Naive thymus-derived CD4-positive, alpha-beta T cell (primary cell): ENCODE measurements around the gene DGCR8. TPM values are rescaled to one million over a fixed set of nuclear protein-coding genes. Genes with fewer than 3 reads are reported as not detected.
A peak's percentile ranks its signal among the peaks of the same experiment; 100 is the strongest.

Experiments used
- ATAC-seq: fragments of 150-1000 bp; cut with Tn5 transposase; 2 replicates; pipeline ENCODE4 v1.10.0; 2021; ENCODE audit warnings: mild to moderate bottlenecking, moderate library complexity
- CTCF ChIA-PET: fragments of 350-600 bp; sonication (Branson Sonifier 250); formaldehyde crosslinking; loops from one replicate; lab custom pipeline; 2021; ENCODE audit warnings: antibody characterized with exemption; lab: Charles Lee
- POLR2A ChIA-PET: fragments of 350-600 bp; sonication (Branson Sonifier 250); formaldehyde crosslinking; loops from one replicate; lab custom pipeline; 2021; ENCODE audit warnings: antibody characterized with exemption, inconsistent platforms; lab: Charles Lee
- DNase-seq, 9 donors: peaks; one replicate each; pipeline versions ENCODE4 v3.0.0 to v3.0.0-alpha.2; 2020 to 2022; ENCODE audit warnings: mixed read lengths in 1 of 9
- H3K27ac ChIP-seq: one replicate; pipeline ENCODE4 v1.7.0; 2013; ENCODE audit warnings: mild to moderate bottlenecking, low read depth, low read length, moderate library complexity
- H3K27me3 ChIP-seq, 2 donors: one replicate each; pipeline ENCODE4 v1.7.0; 2013; ENCODE audit warnings: low read length in 2 of 2, mild to moderate bottlenecking in 2 of 2, moderate library complexity in 2 of 2; ENCODE audit not compliant: control insufficient read depth in 2 of 2, insufficient read depth in 2 of 2
- H3K36me3 ChIP-seq, 3 experiments: 1 replicate in 2 of 3; 2 replicates in 1 of 3; pipeline ENCODE4 v1.7.0; 2013; ENCODE audit warnings: low read length in 3 of 3, mild to moderate bottlenecking in 3 of 3, moderate library complexity in 1 of 3; ENCODE audit not compliant: insufficient read depth in 3 of 3, control insufficient read depth in 2 of 3
- H3K4me1 ChIP-seq, 2 donors: one replicate each; pipeline ENCODE4 v1.7.0; 2013; ENCODE audit warnings: low read length in 2 of 2, mild to moderate bottlenecking in 2 of 2, moderate library complexity in 1 of 2; ENCODE audit not compliant: control insufficient read depth in 2 of 2, insufficient read depth in 2 of 2
- H3K4me3 ChIP-seq: 2 replicates; pipeline ENCODE4 v1.7.0; 2013; ENCODE audit warnings: mild to moderate bottlenecking, low read length
- H3K9me3 ChIP-seq, 3 experiments: 1 replicate in 2 of 3; 2 replicates in 1 of 3; pipeline ENCODE4 v1.7.0; 2013; ENCODE audit warnings: low read length in 3 of 3; ENCODE audit not compliant: control insufficient read depth in 2 of 3
- H3K27ac Mint-ChIP-seq, 9 donors: one replicate each; pipeline ENCODE4 v1.8.0; 2020 to 2022; ENCODE audit warnings: mixed read lengths in 9 of 9, mild to moderate bottlenecking in 8 of 9, moderate library complexity in 5 of 9, inconsistent platforms in 2 of 9
- H3K27me3 Mint-ChIP-seq, 5 donors: one replicate each; pipeline ENCODE4 v1.8.0; 2021 to 2022; ENCODE audit warnings: mixed read lengths in 5 of 5, mild to moderate bottlenecking in 1 of 5
- H3K36me3 Mint-ChIP-seq, 5 donors: one replicate each; pipeline ENCODE4 v1.8.0; 2020 to 2022; ENCODE audit warnings: mixed read lengths in 5 of 5, mild to moderate bottlenecking in 3 of 5, inconsistent platforms in 1 of 5
- H3K4me1 Mint-ChIP-seq, 7 donors: one replicate each; pipeline ENCODE4 v1.8.0; 2020 to 2022; ENCODE audit warnings: mixed read lengths in 7 of 7, mild to moderate bottlenecking in 3 of 7, inconsistent platforms in 1 of 7
- H3K4me3 Mint-ChIP-seq, 10 donors: one replicate each; pipeline ENCODE4 v1.8.0; 2020 to 2022; ENCODE audit warnings: mild to moderate bottlenecking in 10 of 10, mixed read lengths in 10 of 10, moderate library complexity in 6 of 10, inconsistent platforms in 2 of 10
- H3K9me3 Mint-ChIP-seq, 11 donors: one replicate each; pipeline ENCODE4 v1.8.0; 2020 to 2022; ENCODE audit warnings: mixed read lengths in 11 of 11, mild to moderate bottlenecking in 4 of 11, inconsistent platforms in 1 of 11, moderate library complexity in 1 of 11
- intact Hi-C, 2 donors: fragments of 100-400 bp; cut with micrococcal nuclease; formaldehyde crosslinking; loops; one replicate each; pipeline ENCODE4 v1.15.1; 2023
- polyA plus RNA-seq, 2 donors: library from polyadenylated mRNA; unstranded; fragments of 300-500 nt; fragmentation: Illumina TruSeq; gene quantifications; one replicate each; pipeline ENCODE4 v1.2.3, GENCODE V29; 2021
- total RNA-seq, 6 experiments: library from RNA in 5 of 6; stranded (reverse) in 5 of 6; gene quantifications; 1 replicate in 5 of 6; 2 replicates in 1 of 6; pipeline ENCODE4 v1.2.3 and lab custom pipeline; 2021 to 2026

The DGCR8 gene
- total and polyA plus RNA-seq, 7 experiments from 2014 or later: 4.1 to 63.6 (median 37.4) TPM

DNA sequence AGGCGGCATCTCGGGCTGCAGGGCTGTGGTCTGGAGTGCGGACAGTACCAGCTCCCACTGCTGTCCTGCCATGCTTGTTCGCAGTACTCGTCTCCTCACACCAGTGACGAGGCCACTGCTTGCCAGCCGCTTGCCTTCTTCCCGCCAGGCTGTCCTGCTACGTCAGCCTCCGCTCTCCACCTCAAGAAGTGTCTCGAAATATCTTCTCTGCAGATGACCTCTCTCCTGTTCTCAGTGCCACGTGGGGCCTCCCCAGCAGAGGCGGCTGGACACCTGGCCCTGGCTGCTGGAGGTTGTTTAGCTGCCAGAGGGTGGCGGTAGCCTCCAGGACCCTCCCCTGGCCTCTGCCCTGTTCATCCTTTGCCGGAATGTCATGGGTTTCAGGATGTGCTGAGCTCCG lies 73.9 kb downstream of the DGCR8 start:
- no peaks in the 10 kb centered on the region for H3K36me3 ChIP-seq
- Mint-ChIP-seq H3K4me3 (no peak overlapping the region), H3K27ac (no peak overlapping the region)

DNA sequence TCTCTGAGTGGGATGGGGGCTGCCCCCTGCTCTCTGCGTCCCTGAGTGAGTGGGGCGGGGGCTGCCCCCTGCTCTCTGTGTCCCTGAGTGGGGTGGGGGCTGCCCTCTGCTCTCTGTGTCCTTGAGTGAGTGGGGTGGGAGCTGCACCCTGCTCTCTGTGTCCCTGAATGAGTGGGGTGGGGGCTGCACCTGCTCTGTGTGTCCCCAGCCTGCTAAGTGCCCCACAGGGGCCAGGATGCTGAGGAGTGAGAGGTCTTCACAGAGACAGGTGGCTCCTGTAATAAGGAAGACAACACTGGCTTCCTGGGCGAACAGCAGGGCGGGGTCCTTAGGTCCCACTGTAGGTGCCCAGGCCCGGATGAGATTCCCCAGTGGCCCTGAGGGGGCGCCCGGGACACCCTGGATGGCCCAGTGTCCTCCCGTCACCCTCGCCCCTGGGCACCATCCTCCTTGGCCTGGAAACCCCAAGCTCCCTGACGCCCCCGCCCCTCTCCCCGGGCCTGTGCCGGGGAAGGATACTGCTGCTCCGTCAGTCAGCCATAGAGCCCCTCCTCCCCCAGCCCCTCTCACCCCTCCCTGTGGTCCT lies 74.7 kb downstream of the DGCR8 start:
- CTCF ChIA-PET: no interaction called here
- DNase-seq: no peak
- intact Hi-C loops: loop anchor here in 1 of 2 donors (5.0 kb wide), 1 partner anchor 303 kb away; no protein-coding TSS in a partner anchor
- Histone ChIP-seq H3K9me3 (no peaks in the 10 kb centered on the region), H3K27ac (no peak overlapping the region), H3K4me3 (no peak overlapping the region), H3K27me3 (no peaks in the 10 kb centered on the region), H3K36me3 (no peaks in the 10 kb centered on the region), H3K4me1 (no peaks in the 10 kb centered on the region)
- H3K27ac Mint-ChIP-seq: no peak overlapping the region
- no peaks in the 10 kb centered on the region for H3K36me3 Mint-ChIP-seq
- peaks cover 0 to 7% (median 0%) of the 10 kb centered on the region in 5 donors for H3K27me3 Mint-ChIP-seq
- no peak for ATAC-seq
- H3K9me3 Mint-ChIP-seq: no peaks in the 10 kb centered on the region
- H3K4me1 Mint-ChIP-seq: peaks cover 0 to 4% (median 0%) of the 10 kb centered on the region in 7 donors
- POLR2A ChIA-PET: no interaction called here
- H3K4me3 Mint-ChIP-seq: peak overlapping the region in 1 of 10 donors; percentile 34

More for the DNA sequence above, 73.9 kb downstream of the DGCR8 start:
- H3K4me1 Mint-ChIP-seq: peaks cover 0 to 4% (median 0%) of the 10 kb centered on the region in 7 donors
- Histone ChIP-seq H3K27me3 (no peaks in the 10 kb centered on the region), H3K9me3 (no peaks in the 10 kb centered on the region), H3K27ac (no peak overlapping the region), H3K4me1 (no peaks in the 10 kb centered on the region), H3K4me3 (no peak overlapping the region)
- ATAC-seq (no peak), DNase-seq (no peak)
- POLR2A ChIA-PET: no interaction called here
- H3K9me3 Mint-ChIP-seq: no peaks in the 10 kb centered on the region
- peaks cover 0 to 6% (median 0%) of the 10 kb centered on the region in 5 donors for H3K27me3 Mint-ChIP-seq
- no peaks in the 10 kb centered on the region for H3K36me3 Mint-ChIP-seq
- CTCF ChIA-PET: interaction anchor here (0.9 kb wide), 1 partner anchor 131 kb away, joined by 3 read pairs; no protein-coding TSS in a partner anchor
- intact Hi-C loops: no loop called here

DNA sequence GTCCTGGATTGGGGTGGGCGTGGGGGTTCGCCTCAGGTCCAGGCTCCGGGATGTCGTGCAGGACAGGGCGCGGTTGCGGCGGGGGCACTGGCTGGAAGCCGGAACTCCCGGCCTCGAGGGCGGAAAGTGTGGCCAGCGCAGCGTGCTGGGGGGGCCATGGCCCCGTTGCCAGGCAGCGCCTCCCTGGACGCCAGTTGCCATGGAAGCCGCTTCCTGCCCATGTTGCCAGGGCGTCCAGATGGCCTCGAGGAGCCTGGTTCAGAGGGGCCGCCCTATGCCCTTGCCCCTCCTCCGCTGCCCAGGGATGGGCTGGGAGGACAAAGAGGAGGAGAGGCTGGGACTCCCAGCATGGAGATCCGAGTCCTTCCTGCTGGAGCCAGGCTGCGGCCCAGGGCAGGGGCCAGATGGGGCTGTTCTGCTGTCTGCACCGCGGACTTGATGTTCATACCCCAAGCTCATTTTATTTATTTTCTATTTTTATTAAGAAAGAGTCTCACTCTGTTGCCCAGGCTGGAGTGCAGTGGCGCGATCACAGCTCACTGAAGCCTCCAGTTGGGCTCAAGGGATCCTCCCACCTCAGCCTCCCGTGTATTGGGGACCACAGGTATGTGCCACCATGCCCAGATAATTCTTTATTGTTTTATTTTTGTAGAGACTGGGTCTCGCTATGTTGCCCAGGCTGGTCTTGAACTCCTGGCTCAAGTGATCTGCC lies 75.4 kb downstream of the DGCR8 start:
- ATAC-seq: no peak
- DNase-seq: no peak
- POLR2A ChIA-PET: no interaction called here

DNA sequence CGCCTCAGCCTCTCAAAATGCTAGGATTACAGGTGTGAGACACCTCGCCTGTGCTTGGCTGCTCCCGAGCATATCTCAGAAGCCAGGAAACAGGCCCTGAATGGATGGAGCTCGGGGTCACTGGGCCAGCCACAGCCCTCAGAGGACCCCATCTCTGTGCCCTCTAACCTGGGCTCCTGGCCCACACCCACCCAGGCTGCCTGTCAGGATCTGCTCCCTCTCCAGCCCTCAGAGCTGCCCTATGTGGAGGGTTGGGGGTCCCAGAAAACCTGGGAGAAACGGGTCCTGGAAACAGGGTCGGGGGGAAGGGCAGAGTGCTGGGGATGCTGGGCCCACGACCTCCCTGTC lies 76.0 kb downstream of the DGCR8 start:
- no peak for DNase-seq
- Histone ChIP-seq H3K9me3 (no peaks in the 10 kb centered on the region), H3K36me3 (no peaks in the 10 kb centered on the region), H3K27me3 (no peaks in the 10 kb centered on the region), H3K4me1 (no peaks in the 10 kb centered on the region), H3K4me3 (no peak overlapping the region), H3K27ac (no peak overlapping the region)
- H3K9me3 Mint-ChIP-seq: no peaks in the 10 kb centered on the region
- H3K36me3 Mint-ChIP-seq: no peaks in the 10 kb centered on the region
- POLR2A ChIA-PET: no interaction called here
- CTCF ChIA-PET: interaction anchor here (0.7 to 1.7 kb wide), 3 partner anchors 106 to 426 kb away, joined by 3 to 7 read pairs (median 3); no protein-coding TSS in a partner anchor
- H3K27me3 Mint-ChIP-seq: peaks cover 0 to 7% (median 0%) of the 10 kb centered on the region in 5 donors
- no peak for ATAC-seq
- intact Hi-C loops: loop anchor here in 1 of 2 donors (5.0 kb wide), 1 partner anchor 301 kb away; no protein-coding TSS in a partner anchor
- H3K4me1 Mint-ChIP-seq: peaks cover 0 to 4% (median 0%) of the 10 kb centered on the region in 7 donors
- no peak overlapping the region for H3K27ac Mint-ChIP-seq
- H3K4me3 Mint-ChIP-seq: peak overlapping the region in 1 of 10 donors; percentile 19

More for the DNA sequence above, 75.4 kb downstream of the DGCR8 start:
- Mint-ChIP-seq H3K4me3 (peak overlapping the region in 1 of 10 donors; percentile 19), H3K27me3 (peaks cover 0 to 7% (median 0%) of the 10 kb centered on the region in 5 donors), H3K27ac (no peak overlapping the region), H3K4me1 (peaks cover 0 to 4% (median 0%) of the 10 kb centered on the region in 7 donors), H3K9me3 (no peaks in the 10 kb centered on the region), H3K36me3 (no peaks in the 10 kb centered on the region)
- H3K9me3 ChIP-seq: no peaks in the 10 kb centered on the region
- CTCF ChIA-PET: interaction anchor here (0.7 to 1.7 kb wide), 3 partner anchors 107 to 425 kb away, joined by 3 to 7 read pairs (median 3); no protein-coding TSS in a partner anchor
- H3K36me3 ChIP-seq: no peaks in the 10 kb centered on the region
- no peak overlapping the region for H3K27ac ChIP-seq
- intact Hi-C loops: loop anchor here in 1 of 2 donors (5.0 kb wide), 1 partner anchor 302 kb away; no protein-coding TSS in a partner anchor
- no peaks in the 10 kb centered on the region for H3K4me1 ChIP-seq
- H3K27me3 ChIP-seq: no peaks in the 10 kb centered on the region
- H3K4me3 ChIP-seq: no peak overlapping the region

DNA sequence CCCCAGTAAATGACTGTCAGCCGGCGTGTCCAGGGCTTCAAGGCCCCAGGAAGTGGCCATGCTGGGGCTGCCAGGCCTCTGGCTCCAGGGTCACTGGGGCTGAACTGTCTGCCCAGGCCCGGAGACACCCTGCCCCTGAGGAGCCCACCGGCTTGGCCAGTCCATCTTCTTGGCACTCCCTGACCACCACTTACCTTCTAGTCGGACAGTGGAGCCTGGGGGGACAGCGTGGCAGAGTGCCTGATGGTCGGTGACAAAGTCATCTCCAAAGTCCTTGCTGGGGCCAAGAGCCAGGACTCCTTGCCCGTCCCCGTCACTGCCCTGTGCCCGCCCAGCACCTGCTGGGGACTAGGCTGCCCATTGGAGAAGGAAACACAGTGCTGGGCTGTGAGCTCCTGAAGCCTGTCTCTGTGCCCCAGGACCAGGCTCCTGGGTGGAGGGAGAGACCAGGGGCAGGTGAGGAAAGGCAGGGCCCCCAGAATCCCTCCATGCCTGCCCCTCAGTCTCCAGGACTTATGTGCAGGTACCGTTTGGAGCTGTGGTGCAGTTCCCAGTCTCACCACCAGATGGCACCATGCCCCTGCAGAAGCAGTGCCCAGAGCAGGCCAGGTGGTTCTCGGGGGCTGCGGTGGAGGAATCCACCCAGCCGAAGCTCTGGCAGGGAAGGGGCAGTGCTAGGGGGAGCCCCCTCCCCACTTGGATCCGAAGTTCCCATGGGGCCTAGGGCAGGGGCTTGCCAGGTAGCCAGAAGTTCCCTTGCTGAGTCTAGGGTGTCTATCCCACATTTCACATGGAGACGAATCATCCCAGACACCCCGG lies 76.8 kb downstream of the DGCR8 start:
- Histone ChIP-seq H3K4me3 (no peak overlapping the region), H3K27ac (no peak overlapping the region), H3K4me1 (no peaks in the 10 kb centered on the region), H3K9me3 (peaks cover 0 to 3% (median 0%) of the 10 kb centered on the region in 3 experiments), H3K36me3 (no peaks in the 10 kb centered on the region), H3K27me3 (no peaks in the 10 kb centered on the region)
- ATAC-seq (peak; percentile 89), DNase-seq (peak; percentile 70 to 92 (median 80))
- Mint-ChIP-seq H3K4me1 (peaks cover 0 to 4% (median 0%) of the 10 kb centered on the region in 7 donors), H3K27me3 (peaks cover 0 to 7% (median 0%) of the 10 kb centered on the region in 5 donors), H3K9me3 (no peaks in the 10 kb centered on the region), H3K27ac (no peak overlapping the region), H3K4me3 (no peak overlapping the region), H3K36me3 (no peaks in the 10 kb centered on the region)
- POLR2A ChIA-PET: interaction anchor here (1.0 kb wide), 1 partner anchor 48 kb away, joined by 3 read pairs; no protein-coding TSS in a partner anchor
- intact Hi-C loops: loop anchor here (1.0 to 5.0 kb wide), 6 partner anchors 81 to 300 kb away; partner anchors contain the start of gene RTN4R (in 2 of the 2)
- CTCF ChIA-PET: interaction anchor here (0.9 to 1.8 kb wide), 11 partner anchors 28 to 586 kb away, joined by 3 to 7 read pairs (median 4); no protein-coding TSS in a partner anchor
